Endothelial cell (in vitro differentiated cells): ENCODE measurements around the gene TNFAIP3. TPM values are rescaled to one million over a fixed set of nuclear protein-coding genes. Genes with fewer than 3 reads are reported as not detected.

ENCODE experiments used
- DNase-seq: peaks from one replicate; pipeline ENCODE4 v3.0.0; 2021; ENCODE audit warnings: low spot score
- H3K27ac Mint-ChIP-seq: one replicate; pipeline ENCODE4 v1.8.0; 2021; ENCODE audit warnings: mixed read lengths, inconsistent platforms; ENCODE audit not compliant: unreplicated experiment
- H3K27me3 Mint-ChIP-seq: one replicate; pipeline ENCODE4 v1.8.0; 2021; ENCODE audit warnings: mild to moderate bottlenecking, moderate library complexity, mixed read lengths, inconsistent platforms; ENCODE audit not compliant: unreplicated experiment
- H3K36me3 Mint-ChIP-seq: one replicate; pipeline ENCODE4 v1.8.0; 2021; ENCODE audit warnings: mild to moderate bottlenecking, low read depth, mixed read lengths, inconsistent platforms; ENCODE audit not compliant: unreplicated experiment
- H3K4me1 Mint-ChIP-seq: one replicate; pipeline ENCODE4 v1.8.0; 2021; ENCODE audit warnings: mild to moderate bottlenecking, mixed read lengths, inconsistent platforms; ENCODE audit not compliant: unreplicated experiment
- H3K4me3 Mint-ChIP-seq: one replicate; pipeline ENCODE4 v1.8.0; 2021; ENCODE audit warnings: mild to moderate bottlenecking, mixed read lengths, inconsistent platforms; ENCODE audit not compliant: unreplicated experiment
- H3K9me3 Mint-ChIP-seq: one replicate; pipeline ENCODE4 v1.8.0; 2021; ENCODE audit warnings: mixed read lengths, inconsistent platforms; ENCODE audit not compliant: unreplicated experiment
- CTCF ChIP-seq: fragments of 200-600 bp; sonication (generic); IDR thresholded peaks from one replicate; pipeline ENCODE4 v1.5.0; 2021; ENCODE audit warnings: antibody characterized with exemption; ENCODE audit not compliant: unreplicated experiment
- total RNA-seq: library from RNA; stranded (reverse); fragmentation: NEBNext Ultra II Directional; extraction: Animal tissue kit (Norgen Biotek cat#: 25700); gene quantifications from one replicate; pipeline ENCODE4 v1.2.1, GENCODE V29; 2021; ENCODE audit not compliant: unreplicated experiment

TNFAIP3 gene
- total RNA-seq, 1 donor from 2014 or later: 22.6 TPM

DNA sequence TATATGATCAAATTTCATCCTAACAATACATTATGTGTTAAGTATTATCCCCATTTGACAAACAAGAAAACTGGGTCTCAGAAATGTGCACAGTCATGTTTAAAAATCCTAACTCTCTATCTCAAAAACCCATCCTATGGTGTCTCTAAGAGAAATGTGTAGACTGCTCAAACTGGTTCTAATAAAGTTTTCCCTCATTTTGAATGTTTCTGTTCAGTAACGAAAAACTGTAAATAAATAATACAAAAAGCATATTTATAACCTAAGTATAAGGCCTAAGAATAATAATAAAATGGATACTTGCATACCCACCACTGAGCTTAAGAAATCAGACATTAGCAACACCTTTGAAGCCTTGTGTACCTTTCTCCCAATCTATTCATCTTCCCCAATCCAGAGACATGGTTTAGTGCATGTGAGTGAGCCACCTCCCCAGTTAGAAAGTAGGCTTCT lies 39.0 kb downstream of the TNFAIP3 start:
- Mint-ChIP-seq H3K9me3 (no peaks in the 10 kb centered on the region), H3K4me3 (no peak overlapping the region), H3K27me3 (no peaks in the 10 kb centered on the region), H3K36me3 (no peaks in the 10 kb centered on the region), H3K27ac (no peak overlapping the region), H3K4me1 (peaks cover under 1% of the 10 kb centered on the region)
- no peak for DNase-seq
- TF ChIP-seq CTCF: no peak

- peaks cover 11% of the 10 kb centered on the region for H3K4me1 Mint-ChIP-seq
- no peaks in the 10 kb centered on the region for H3K9me3 Mint-ChIP-seq
- H3K27me3 Mint-ChIP-seq: no peaks in the 10 kb centered on the region
- no peak overlapping the region for H3K27ac Mint-ChIP-seq
- DNase-seq: no peak
- TF ChIP-seq CTCF: no peak
- H3K4me3 Mint-ChIP-seq: no peak overlapping the region
- no peaks in the 10 kb centered on the region for H3K36me3 Mint-ChIP-seq
Observed at GRCh38 chr6:137907170-137907569, 40.1 kb downstream of the TNFAIP3 start.

DNA sequence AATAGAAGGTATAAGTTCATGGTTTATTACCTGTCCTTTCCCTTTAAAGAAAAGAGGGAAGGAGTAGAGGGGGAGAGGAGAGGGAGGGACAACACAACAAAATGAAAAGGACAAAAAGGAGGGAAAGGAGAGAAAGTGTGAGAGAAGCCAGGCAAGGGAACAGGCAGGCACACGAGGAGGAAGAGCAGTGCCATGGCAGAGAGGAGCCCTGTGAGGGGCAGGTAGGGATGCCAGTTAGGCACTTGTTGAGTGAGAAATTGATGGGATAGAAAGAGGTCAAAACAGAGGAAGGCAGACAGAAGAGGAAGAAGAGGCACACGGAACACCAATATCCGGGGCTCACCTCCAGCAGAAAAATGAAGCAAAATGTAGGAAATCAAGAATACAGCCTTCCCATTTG lies 42.5 kb downstream of the TNFAIP3 start:
- DNase-seq: no peak
- Mint-ChIP-seq H3K4me1 (peaks cover 15% of the 10 kb centered on the region), H3K9me3 (peaks cover 4% of the 10 kb centered on the region), H3K4me3 (no peak overlapping the region), H3K27ac (no peak overlapping the region), H3K27me3 (no peaks in the 10 kb centered on the region), H3K36me3 (no peaks in the 10 kb centered on the region)
- no peak for TF ChIP-seq CTCF

DNA sequence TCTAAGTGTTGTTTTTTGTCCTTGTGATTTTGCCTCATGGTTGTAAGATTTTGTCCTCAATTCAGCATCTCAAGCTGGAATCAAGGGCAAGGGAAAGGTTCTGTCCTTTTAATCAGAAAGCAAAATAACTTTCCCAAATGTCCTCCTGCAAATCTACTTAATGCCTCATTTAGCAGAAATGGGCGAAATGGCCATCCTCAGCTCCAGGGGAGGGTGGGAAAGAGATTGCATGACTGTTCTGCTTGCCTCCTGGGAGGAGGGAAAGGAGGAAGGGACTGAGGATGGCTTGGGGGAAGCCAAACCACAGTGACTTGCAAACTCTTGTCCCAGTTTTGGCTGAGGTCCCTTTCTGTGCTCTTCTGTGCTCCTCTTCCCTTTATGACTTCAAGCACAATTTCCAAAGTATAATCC lies 43.4 kb downstream of the TNFAIP3 start:
- Mint-ChIP-seq H3K27me3 (no peaks in the 10 kb centered on the region), H3K27ac (no peak overlapping the region), H3K9me3 (peaks cover 4% of the 10 kb centered on the region), H3K4me3 (no peak overlapping the region), H3K4me1 (peaks cover 15% of the 10 kb centered on the region), H3K36me3 (no peaks in the 10 kb centered on the region)
- TF ChIP-seq CTCF: no peak
- DNase-seq: no peak

DNA sequence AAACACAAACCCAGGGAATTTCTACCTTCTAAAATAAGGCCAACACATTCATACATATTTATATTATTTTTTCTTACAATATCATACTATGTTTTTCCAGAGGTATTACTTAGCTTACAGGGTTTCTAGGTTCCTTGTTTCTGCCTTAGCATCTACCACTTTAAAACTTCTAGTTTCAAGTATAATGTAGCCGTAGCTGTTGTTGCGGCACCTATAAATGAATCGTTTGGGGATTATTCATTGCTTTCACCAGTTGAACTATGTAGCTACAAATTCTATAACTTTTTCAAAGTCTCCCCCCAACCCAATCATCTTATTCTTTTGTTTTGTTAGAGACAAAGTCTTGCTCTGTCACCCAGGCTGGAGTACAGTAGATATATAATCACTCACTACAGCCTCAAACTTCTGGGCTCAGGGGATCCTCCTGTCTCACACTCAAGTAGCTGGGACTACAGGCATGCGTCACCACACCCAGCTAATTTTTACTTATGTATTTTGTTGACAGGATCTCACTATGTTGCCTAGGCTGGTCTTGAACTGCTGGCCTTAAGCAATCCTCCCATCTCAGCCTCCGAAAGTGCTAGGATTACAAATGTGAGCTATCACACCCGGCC lies 43.9 kb downstream of the TNFAIP3 start:
- Mint-ChIP-seq H3K4me3 (no peak overlapping the region), H3K27me3 (no peaks in the 10 kb centered on the region), H3K27ac (no peak overlapping the region), H3K9me3 (peaks cover 4% of the 10 kb centered on the region), H3K36me3 (no peaks in the 10 kb centered on the region), H3K4me1 (peaks cover 15% of the 10 kb centered on the region)
- no peak for TF ChIP-seq CTCF
- no peak for DNase-seq
